GM12865 (cell line): ENCODE results near the gene C5orf15.
A peak's percentile ranks its signal among the peaks of the same experiment; 100 is the strongest.

ENCODE experiments used
- DNase-seq: peaks from one replicate; pipeline ENCODE4 v3.0.0; 2010; ENCODE audit warnings: low read depth
- H3K4me3 ChIP-seq: 2 replicates; pipeline ENCODE4 v1.5.1; 2011; ENCODE audit warnings: mild to moderate bottlenecking, low read depth, low read length, control low read depth
- CTCF ChIP-seq: IDR thresholded peaks from 2 replicates; pipeline ENCODE4 v1.5.1; 2011; ENCODE audit warnings: low read length, control low read depth, low read depth, inconsistent platforms; ENCODE audit not compliant: insufficient read depth; ENCODE audit errors: missing control alignments

The C5orf15 gene

GRCh38 chr5:133932441-133933168 lies 35.8 kb downstream of the C5orf15 start:
- H3K4me3 ChIP-seq, result no peak overlapping the region
- no peak for TF ChIP-seq CTCF
- peak; percentile 44 for DNase-seq

GRCh38 chr5:133931546-133931945 lies 36.9 kb downstream of the C5orf15 start:
- DNase-seq, result no peak
- no peak for TF ChIP-seq CTCF
- H3K4me3 ChIP-seq, result no peak overlapping the region

- DNase-seq, result no peak
- no peak for TF ChIP-seq CTCF
- H3K4me3 ChIP-seq, result peak overlapping the region; percentile 68
These were observed 37.7 kb downstream of the C5orf15 start for GRCh38 chr5:133930813-133931090.

GRCh38 chr5:133930061-133930812 lies 38.2 kb downstream of the C5orf15 start:
- peak; percentile 78 for DNase-seq
- peak overlapping the region; percentile 68 for H3K4me3 ChIP-seq
- TF ChIP-seq CTCF, result no peak

- no peak for TF ChIP-seq CTCF
- peak overlapping the region; percentile 68 for H3K4me3 ChIP-seq
- peak; percentile 34 for DNase-seq
These were observed 39.6 kb downstream of the C5orf15 start for GRCh38 chr5:133928587-133929393.

- no peak overlapping the region for H3K4me3 ChIP-seq
- TF ChIP-seq CTCF, result no peak
- DNase-seq, result no peak
These were observed 40.9 kb downstream of the C5orf15 start for GRCh38 chr5:133927300-133928180.
